NAMALWA (cell line): ENCODE data around the gene SPEF1.
"Not testable (repeated sequence)": the region's sequence is repeated elsewhere in the genome, so short reads cannot be mapped to it uniquely, and the experiment has no call there.

Experiments used
- DNase-seq: peaks from one replicate; pipeline ENCODE4 v3.0.0-alpha.2; 2015; ENCODE audit warnings: low spot score

Gene SPEF1

GRCh38 chr20:3808544-3808943 is 27.3 kb upstream of the SPEF1 start:
- DNase-seq: no peak

DNA sequence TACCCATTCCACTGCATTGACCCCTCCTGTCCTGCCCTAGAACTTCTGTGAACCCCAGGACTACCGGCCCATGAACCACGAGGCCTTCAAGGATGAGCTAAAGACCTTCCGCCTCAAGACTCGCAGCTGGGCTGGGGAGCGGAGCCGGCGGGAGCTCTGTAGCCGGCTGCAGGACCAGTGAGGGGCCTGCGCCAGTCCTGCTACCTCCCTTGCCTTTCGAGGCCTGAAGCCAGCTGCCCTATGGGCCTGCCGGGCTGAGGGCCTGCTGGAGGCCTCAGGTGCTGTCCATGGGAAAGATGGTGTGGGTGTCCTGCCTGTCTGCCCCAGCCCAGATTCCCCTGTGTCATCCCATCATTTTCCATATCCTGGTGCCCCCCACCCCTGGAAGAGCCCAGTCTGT is 23.5 kb upstream of the SPEF1 start:
- DNase-seq: no peak

DNA sequence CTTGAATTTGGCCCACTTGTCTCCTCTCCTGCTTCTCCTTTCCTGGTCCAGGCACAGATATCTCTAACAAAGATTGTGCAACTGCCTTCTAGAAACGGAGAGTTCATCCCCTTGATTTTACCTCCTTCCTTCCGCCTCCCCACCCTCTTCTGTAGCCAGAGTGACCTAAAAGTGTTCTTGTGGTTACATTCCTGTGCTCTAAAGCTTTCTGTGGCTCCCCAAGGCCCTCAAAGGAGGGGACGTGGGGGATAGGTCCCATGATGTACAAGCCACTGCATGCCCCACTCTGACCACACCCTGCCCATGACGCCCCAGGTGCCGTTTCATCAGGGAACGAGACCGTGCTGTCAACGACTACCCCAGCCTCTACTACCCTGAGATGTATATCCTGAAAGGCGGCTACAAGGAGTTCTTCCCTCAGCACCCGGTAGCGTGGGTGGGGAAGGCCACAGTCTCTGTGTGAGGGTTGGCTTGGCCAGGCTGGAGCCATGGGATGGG is 23.1 kb upstream of the SPEF1 start:
- DNase-seq: no peak

- DNase-seq: no peak
These were observed 22.6 kb upstream of the SPEF1 start for GRCh38 chr20:3803854-3804253.

DNA sequence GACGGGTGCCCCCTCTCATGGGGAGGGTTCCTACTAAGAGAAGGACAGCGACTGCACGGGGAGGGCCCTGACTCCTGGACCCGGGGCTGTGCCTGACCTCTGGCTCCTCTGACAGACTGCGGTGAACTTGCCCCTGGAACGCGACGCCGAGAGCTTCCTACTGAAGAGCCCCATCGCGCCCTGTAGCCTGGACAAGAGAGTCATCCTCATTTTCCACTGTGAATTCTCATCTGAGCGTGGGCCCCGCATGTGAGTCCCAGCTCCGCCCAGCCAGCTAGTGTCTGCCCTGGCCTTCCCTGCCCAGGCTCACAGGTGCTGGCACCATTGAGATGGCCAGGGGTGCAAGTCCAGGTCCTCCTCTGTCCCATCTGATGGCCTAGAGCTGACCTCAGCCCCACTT is 22.0 kb upstream of the SPEF1 start:
- DNase-seq: no peak

DNA sequence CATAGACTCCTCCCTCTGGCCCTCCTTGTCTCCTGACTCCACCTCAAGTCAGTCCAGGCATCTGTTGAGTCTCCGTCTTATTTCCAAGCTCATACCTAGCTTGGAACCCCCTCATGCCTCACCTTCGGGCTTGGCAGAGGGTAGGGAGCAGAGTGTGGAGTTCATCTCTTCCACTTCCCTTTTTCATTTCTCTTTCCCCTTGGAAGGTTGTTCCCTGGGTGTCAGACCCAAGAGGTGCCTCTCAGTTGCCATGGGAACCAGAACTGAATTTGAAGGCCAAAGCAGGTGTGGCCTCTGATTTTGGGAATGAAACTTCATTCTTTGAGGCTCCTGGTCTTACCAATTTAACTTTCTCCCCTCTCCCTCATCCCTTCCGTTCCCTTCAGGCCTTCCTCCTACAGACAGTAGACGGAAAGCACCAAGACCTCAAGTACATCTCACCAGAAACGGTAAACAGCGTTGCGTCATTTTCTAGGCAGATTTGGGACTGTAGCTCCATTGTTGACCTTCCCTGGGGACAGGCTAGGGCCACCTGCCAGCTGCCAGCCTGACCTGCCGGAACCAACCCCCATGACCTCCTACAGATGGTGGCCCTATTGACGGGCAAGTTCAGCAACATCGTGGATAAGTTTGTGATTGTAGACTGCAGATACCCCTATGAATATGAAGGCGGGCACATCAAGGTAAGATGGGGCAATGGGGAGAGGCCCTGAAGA is 21.4 kb upstream of the SPEF1 start:
- no peak for DNase-seq

GRCh38 chr20:3801846-3802245 is 20.6 kb upstream of the SPEF1 start:
- DNase-seq: no peak

DNA sequence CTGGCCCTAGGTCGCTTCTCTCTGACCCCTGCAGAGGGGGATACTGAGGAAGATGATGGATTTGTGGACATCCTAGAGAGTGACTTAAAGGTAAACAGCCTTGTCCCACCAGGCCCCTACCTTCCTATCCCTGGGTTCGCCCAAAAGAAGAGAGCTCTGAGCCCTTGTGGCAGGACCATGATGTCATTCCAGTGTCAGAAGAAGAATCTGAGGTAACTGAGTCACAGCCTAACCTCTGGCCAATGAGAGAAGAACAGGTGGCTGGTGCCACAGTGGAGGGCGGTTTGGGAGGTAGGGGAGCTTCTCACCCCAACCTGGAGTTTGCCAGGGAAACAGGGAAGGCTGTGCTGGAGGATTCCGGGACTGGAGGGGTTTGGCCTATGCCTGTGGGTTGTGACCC is 20.1 kb upstream of the SPEF1 start:
- DNase-seq: no peak

- DNase-seq: no peak
These were observed 19.6 kb upstream of the SPEF1 start for GRCh38 chr20:3800878-3801260.

GRCh38 chr20:3800256-3800877 is 19.1 kb upstream of the SPEF1 start:
- DNase-seq: no peak

DNA sequence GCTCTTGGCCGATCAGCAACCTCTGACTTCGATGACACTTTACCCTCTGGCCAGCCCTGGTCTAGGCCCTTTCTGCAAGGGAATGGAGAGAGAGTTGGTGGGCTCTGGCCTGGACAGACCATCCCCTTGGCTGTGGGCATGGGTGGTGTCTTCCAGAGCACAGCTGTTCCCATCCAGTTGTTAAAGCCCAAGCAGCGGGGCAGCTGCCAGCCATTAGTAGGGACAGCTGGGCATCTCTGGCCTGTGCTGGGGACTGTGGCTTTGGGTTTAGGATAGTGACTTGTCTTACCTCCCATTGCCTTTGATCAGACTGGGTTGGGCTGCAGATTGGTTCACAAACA is 17.6 kb upstream of the SPEF1 start:
- no peak for DNase-seq

GRCh38 chr20:3798373-3798768 is 17.1 kb upstream of the SPEF1 start:
- no peak for DNase-seq

DNA sequence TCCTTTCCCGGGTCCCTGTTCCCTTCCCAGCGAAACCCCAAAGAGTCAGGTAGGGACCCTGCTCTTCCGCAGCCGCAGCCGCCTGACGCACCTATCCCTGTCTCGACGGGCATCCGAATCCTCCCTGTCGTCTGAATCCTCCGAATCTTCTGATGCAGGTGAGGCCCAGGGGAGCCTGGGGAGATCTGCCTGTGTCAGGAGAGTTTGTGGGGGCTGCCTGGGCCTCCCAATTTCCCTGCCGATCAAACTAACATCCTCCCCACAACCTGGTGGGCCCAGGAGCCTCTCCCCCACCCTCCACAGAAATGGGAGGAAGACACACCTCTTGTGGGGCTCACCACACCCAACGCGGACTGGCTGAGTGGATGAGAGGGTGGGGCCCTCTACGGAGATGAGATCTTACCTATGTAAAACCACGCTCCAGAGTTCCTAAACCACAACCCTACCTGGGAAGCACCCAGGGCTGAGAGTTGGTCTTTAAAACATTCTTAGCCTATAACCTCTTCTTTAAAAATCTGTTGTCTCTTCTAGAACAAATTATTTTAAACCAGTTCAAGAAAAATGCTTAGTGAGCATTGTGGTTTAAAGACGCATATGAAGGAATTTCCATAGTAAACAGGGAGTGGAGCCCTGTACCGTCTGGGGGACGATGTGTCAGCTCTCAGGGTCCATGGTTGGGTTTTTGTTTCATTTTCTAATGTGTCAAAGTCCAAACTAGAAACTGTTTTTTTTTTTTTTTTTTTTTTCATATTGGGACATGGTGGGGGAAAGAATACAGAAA is 16.5 kb upstream of the SPEF1 start:
- DNase-seq: peak; percentile 48

GRCh38 chr20:3797226-3797545 is 15.9 kb upstream of the SPEF1 start:
- no peak for DNase-seq

DNA sequence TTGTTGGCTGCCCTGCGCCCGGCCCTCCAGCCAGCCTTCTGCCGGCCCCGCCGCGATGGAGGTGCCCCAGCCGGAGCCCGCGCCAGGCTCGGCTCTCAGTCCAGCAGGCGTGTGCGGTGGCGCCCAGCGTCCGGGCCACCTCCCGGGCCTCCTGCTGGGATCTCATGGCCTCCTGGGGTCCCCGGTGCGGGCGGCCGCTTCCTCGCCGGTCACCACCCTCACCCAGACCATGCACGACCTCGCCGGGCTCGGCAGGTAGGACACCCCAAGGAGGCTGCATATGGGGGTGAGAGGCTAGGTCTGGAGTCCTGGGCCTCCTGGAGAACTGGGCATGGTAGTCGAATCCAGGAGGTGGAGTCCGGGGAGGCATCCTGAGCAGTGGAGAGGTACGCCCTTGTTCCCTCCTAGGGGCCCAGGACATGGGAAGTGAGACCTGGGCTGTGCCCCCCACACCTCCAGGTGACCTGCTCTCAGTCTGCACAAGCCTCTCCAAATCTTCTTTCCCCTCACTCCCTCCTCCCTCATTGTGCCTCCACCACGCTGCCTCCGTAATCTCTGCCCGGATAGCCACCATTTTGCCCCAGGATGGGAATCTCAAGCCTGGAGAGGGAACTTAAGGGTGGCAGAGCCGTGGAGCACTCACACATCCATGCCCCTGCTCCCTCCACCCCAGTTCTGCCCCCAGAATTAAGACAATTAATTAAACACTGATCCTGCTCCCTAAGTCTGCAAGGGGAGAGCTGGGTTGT is 15.4 kb upstream of the SPEF1 start:
- DNase-seq: no peak

GRCh38 chr20:3795511-3796468 is 14.5 kb upstream of the SPEF1 start, which contains the start of gene CDC25B:
CDC25B (plus strand) TSS chr20:3796310; CDS start chr20:3796532, 222 bp downstream.
- DNase-seq: peak; percentile 95

DNA sequence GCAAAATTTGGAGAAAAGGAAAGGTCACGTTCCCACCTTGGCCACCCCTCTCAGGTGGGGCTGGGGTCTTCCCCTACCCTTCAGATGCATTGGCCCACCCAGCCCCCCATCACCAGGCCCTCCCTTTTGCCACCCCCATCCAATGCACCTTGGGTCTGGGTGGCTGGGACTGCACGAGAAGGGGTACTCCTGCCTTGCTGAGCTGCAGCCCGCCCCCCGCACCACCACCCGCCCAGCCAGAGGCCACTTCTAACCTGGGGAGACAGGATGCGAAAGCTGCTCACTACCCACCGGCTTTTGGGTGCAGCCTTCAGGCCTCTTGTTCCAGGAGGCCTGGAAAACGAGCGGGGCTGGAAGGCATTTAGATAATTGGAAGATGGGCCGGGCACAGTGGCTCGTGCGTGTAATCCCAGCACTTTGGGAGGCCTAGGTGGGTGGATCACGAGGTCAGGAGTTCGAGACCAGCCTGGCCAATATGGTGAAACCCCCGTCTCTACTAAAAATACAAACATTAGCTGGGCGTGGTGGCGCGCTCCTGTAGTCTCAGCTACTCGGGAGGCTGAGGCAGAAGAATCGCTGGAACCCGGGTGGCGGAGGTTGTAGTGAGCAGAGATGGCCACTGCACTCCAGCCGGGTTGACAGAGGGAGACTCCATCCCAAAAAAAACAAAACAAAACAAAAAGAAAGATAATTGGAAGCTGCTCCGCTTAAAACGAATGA is 13.6 kb upstream of the SPEF1 start:
- no peak for DNase-seq

- not testable (repeated sequence) for DNase-seq
These were observed 12.9 kb upstream of the SPEF1 start for GRCh38 chr20:3794168-3794567.

DNA sequence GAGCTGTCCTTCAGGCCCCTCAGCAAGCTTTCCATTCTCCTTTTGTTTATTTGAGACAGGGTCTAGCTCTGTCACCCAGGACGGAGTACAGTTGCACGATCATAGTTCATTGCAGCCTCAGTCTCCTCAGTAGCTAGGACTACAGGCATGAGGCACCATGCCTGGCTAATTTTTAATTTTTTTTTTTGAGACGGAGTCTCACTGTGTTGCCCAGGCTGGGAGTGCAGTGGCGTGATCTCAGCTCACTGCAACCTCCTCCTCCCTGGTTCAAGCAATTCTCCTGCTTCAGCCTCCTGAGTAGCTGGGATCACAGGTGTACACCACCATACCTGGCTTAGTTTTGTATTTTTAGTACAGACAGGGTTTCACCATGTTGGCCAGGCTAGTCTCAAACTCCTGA is 8.0 kb upstream of the SPEF1 start:
- not testable (repeated sequence) for DNase-seq

DNA sequence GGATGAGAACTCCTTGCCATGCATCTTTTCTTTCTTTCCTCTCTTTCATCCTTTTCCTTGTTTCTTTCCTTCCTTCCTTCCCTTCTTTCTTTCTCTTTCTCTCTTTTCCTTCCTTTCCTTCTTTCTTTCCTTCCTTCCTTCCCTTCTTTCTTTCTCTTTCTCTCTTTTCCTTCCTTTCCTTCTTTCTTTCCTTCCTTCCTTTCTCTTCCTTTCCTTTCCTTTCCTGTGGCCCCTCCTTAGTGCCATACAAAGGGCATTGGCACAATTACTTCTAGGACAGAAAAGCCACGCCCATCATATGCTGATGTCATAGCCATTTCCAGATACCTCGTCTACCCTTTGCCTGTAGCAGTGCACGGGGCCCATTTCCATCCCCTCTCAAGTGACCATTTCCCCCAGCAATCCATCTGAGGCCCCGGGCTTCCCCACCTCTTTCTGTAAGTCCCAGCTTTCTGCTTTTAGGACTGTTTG is 7.5 kb upstream of the SPEF1 start:
- no peak for DNase-seq
